HepG2 (cell line): ENCODE measurements around the gene WNT3A. TPM values are rescaled to one million over a fixed set of nuclear protein-coding genes. Genes with fewer than 3 reads are reported as not detected.
A peak's percentile ranks its signal among the peaks of the same experiment; 100 is the strongest.

Source experiments
- CREM ChIP-seq, 2 experiments: sonication (generic) in 1 of 2; formaldehyde crosslinking in 1 of 2; IDR thresholded peaks; 2 replicates each; pipeline versions ENCODE4 v1.4.0 to v1.6.1; 2016 to 2020; ENCODE audit warnings: antibody characterized with exemption in 1 of 2, mild to moderate bottlenecking in 1 of 2, missing genetic modification reagents in 1 of 2
- ISX ChIP-seq: sonication (generic); formaldehyde crosslinking; conservative IDR thresholded peaks from 2 replicates; pipeline ENCODE4 v1.5.0; 2020; ENCODE audit warnings: missing genetic modification reagents
- POLR2AphosphoS2 ChIP-seq: IDR thresholded peaks from 2 replicates; pipeline ENCODE4 v1.6.1; 2011; ENCODE audit warnings: low read depth, low read length, improper control_type of control experiment
- YEATS4 ChIP-seq: sonication (generic); formaldehyde crosslinking; IDR thresholded peaks from 2 replicates; pipeline ENCODE4 v1.4.0; 2020; ENCODE audit warnings: missing genetic modification reagents, borderline replicate concordance
- ZSCAN21 ChIP-seq: sonication (generic); formaldehyde crosslinking; IDR thresholded peaks from 2 replicates; pipeline ENCODE4 v1.8.0; 2022; ENCODE audit warnings: mild to moderate bottlenecking, missing genetic modification reagents, moderate library complexity, borderline replicate concordance
- polyA plus RNA-seq, 8 experiments: library from polyadenylated mRNA; depleted of rRNA in 3 of 8; stranded (reverse) in 7 of 8; unstranded in 1 of 8; fragments of >200 nt; fragmentation: Illumina TruSeq in 4 of 8; extraction: Trizol in 4 of 8; gene quantifications; 2 replicates each; pipeline versions ENCODE4 v1.2.1 to v1.2.3, GENCODE V29; 2011 to 2016; ENCODE audit warnings: low read depth in 4 of 8, missing spikeins in 1 of 8, mixed read lengths in 1 of 8; ENCODE audit not compliant: insufficient read depth in 1 of 8
- total RNA-seq, 5 experiments: library from RNA; depleted of rRNA; stranded (reverse); fragments of >200 nt; fragmentation: Illumina TruSeq; extraction: Trizol; gene quantifications; 2 replicates each; pipeline ENCODE4 v1.2.3, GENCODE V29; 2016; ENCODE audit warnings: low read depth in 1 of 5
- TF ChIP-seq, protein P1 (sequence below): sonication (generic); formaldehyde crosslinking; IDR thresholded peaks from 2 replicates; pipeline ENCODE4 v1.4.0; 2020; ENCODE audit warnings: missing genetic modification reagents
- TF ChIP-seq, protein P2 (sequence below): sonication (generic); formaldehyde crosslinking; IDR thresholded peaks from 2 replicates; pipeline ENCODE4 v1.9.0; 2021; ENCODE audit warnings: mild to moderate bottlenecking, missing genetic modification reagents
- TF ChIP-seq, protein P3 (sequence below): sonication (generic); formaldehyde crosslinking; IDR thresholded peaks from 2 replicates; pipeline ENCODE4 v1.9.0; 2021; ENCODE audit warnings: missing genetic modification reagents, borderline replicate concordance
- TF ChIP-seq, protein P4 (sequence below): sonication (generic); formaldehyde crosslinking; IDR thresholded peaks from 2 replicates; pipeline ENCODE4 v1.4.0; 2020; ENCODE audit warnings: mild to moderate bottlenecking, missing genetic modification reagents, borderline replicate concordance

Gene WNT3A
- total and polyA plus RNA-seq, 2 of the 13 experiments (the other 11 are each of a cell fraction or from before 2014, with no cell fraction given), result not detected

- TF ChIP-seq, protein P1, sequence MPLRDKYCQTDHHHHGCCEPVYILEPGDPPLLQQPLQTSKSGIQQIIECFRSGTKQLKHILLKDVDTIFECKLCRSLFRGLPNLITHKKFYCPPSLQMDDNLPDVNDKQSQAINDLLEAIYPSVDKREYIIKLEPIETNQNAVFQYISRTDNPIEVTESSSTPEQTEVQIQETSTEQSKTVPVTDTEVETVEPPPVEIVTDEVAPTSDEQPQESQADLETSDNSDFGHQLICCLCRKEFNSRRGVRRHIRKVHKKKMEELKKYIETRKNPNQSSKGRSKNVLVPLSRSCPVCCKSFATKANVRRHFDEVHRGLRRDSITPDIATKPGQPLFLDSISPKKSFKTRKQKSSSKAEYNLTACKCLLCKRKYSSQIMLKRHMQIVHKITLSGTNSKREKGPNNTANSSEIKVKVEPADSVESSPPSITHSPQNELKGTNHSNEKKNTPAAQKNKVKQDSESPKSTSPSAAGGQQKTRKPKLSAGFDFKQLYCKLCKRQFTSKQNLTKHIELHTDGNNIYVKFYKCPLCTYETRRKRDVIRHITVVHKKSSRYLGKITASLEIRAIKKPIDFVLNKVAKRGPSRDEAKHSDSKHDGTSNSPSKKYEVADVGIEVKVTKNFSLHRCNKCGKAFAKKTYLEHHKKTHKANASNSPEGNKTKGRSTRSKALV, result peak; percentile 23; the same call in 1 of the 2 replicates
- TF ChIP-seq YEATS4 (CRISPR knock-in tag) (0 out of 2 replicates have a peak, but pooled peaks have one; percentile 16), POLR2AphosphoS2 (no peak), ISX (CRISPR knock-in tag) (no peak), ZSCAN21 (CRISPR knock-in tag) (peak; percentile 71; the same call in 1 of the 2 replicates), CREM (IDR thresholded peaks at IDR 0.05) (0 out of 2 replicates have a peak, but pooled peaks have one; percentile 20), CREM (CRISPR knock-in tag; IDR thresholded peaks at IDR 0.05) (no peak)
- TF ChIP-seq, protein P2, sequence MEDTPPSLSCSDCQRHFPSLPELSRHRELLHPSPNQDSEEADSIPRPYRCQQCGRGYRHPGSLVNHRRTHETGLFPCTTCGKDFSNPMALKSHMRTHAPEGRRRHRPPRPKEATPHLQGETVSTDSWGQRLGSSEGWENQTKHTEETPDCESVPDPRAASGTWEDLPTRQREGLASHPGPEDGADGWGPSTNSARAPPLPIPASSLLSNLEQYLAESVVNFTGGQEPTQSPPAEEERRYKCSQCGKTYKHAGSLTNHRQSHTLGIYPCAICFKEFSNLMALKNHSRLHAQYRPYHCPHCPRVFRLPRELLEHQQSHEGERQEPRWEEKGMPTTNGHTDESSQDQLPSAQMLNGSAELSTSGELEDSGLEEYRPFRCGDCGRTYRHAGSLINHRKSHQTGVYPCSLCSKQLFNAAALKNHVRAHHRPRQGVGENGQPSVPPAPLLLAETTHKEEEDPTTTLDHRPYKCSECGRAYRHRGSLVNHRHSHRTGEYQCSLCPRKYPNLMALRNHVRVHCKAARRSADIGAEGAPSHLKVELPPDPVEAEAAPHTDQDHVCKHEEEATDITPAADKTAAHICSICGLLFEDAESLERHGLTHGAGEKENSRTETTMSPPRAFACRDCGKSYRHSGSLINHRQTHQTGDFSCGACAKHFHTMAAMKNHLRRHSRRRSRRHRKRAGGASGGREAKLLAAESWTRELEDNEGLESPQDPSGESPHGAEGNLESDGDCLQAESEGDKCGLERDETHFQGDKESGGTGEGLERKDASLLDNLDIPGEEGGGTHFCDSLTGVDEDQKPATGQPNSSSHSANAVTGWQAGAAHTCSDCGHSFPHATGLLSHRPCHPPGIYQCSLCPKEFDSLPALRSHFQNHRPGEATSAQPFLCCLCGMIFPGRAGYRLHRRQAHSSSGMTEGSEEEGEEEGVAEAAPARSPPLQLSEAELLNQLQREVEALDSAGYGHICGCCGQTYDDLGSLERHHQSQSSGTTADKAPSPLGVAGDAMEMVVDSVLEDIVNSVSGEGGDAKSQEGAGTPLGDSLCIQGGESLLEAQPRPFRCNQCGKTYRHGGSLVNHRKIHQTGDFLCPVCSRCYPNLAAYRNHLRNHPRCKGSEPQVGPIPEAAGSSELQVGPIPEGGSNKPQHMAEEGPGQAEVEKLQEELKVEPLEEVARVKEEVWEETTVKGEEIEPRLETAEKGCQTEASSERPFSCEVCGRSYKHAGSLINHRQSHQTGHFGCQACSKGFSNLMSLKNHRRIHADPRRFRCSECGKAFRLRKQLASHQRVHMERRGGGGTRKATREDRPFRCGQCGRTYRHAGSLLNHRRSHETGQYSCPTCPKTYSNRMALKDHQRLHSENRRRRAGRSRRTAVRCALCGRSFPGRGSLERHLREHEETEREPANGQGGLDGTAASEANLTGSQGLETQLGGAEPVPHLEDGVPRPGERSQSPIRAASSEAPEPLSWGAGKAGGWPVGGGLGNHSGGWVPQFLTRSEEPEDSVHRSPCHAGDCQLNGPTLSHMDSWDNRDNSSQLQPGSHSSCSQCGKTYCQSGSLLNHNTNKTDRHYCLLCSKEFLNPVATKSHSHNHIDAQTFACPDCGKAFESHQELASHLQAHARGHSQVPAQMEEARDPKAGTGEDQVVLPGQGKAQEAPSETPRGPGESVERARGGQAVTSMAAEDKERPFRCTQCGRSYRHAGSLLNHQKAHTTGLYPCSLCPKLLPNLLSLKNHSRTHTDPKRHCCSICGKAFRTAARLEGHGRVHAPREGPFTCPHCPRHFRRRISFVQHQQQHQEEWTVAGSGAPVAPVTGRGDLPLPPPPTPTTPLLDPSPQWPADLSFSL (CRISPR knock-in tag), result no peak
- TF ChIP-seq, protein P3, sequence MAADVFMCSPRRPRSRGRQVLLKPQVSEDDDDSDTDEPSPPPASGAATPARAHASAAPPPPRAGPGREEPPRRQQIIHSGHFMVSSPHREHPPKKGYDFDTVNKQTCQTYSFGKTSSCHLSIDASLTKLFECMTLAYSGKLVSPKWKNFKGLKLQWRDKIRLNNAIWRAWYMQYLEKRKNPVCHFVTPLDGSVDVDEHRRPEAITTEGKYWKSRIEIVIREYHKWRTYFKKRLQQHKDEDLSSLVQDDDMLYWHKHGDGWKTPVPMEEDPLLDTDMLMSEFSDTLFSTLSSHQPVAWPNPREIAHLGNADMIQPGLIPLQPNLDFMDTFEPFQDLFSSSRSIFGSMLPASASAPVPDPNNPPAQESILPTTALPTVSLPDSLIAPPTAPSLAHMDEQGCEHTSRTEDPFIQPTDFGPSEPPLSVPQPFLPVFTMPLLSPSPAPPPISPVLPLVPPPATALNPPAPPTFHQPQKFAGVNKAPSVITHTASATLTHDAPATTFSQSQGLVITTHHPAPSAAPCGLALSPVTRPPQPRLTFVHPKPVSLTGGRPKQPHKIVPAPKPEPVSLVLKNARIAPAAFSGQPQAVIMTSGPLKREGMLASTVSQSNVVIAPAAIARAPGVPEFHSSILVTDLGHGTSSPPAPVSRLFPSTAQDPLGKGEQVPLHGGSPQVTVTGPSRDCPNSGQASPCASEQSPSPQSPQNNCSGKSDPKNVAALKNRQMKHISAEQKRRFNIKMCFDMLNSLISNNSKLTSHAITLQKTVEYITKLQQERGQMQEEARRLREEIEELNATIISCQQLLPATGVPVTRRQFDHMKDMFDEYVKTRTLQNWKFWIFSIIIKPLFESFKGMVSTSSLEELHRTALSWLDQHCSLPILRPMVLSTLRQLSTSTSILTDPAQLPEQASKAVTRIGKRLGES, result no peak
- TF ChIP-seq, protein P4, sequence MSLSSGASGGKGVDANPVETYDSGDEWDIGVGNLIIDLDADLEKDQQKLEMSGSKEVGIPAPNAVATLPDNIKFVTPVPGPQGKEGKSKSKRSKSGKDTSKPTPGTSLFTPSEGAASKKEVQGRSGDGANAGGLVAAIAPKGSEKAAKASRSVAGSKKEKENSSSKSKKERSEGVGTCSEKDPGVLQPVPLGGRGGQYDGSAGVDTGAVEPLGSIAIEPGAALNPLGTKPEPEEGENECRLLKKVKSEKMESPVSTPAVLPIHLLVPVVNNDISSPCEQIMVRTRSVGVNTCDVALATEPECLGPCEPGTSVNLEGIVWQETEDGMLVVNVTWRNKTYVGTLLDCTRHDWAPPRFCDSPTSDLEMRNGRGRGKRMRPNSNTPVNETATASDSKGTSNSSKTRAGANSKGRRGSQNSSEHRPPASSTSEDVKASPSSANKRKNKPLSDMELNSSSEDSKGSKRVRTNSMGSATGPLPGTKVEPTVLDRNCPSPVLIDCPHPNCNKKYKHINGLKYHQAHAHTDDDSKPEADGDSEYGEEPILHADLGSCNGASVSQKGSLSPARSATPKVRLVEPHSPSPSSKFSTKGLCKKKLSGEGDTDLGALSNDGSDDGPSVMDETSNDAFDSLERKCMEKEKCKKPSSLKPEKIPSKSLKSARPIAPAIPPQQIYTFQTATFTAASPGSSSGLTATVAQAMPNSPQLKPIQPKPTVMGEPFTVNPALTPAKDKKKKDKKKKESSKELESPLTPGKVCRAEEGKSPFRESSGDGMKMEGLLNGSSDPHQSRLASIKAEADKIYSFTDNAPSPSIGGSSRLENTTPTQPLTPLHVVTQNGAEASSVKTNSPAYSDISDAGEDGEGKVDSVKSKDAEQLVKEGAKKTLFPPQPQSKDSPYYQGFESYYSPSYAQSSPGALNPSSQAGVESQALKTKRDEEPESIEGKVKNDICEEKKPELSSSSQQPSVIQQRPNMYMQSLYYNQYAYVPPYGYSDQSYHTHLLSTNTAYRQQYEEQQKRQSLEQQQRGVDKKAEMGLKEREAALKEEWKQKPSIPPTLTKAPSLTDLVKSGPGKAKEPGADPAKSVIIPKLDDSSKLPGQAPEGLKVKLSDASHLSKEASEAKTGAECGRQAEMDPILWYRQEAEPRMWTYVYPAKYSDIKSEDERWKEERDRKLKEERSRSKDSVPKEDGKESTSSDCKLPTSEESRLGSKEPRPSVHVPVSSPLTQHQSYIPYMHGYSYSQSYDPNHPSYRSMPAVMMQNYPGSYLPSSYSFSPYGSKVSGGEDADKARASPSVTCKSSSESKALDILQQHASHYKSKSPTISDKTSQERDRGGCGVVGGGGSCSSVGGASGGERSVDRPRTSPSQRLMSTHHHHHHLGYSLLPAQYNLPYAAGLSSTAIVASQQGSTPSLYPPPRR, result peak; percentile 45; the same call in 1 of the 2 replicates
Measured at GRCh38 chr1:228082918-228083870, 76.4 kb downstream of the WNT3A start (continued).
